KMS-11 (cell line): ENCODE measurements around the gene ABCG5.

Source experiments
- H2AFZ ChIP-seq: fragments of 200-600 bp; sonication (generic); 2 replicates; pipeline ENCODE4 v1.6.1; 2016; ENCODE audit warnings: antibody characterized with exemption, mixed run types, low read depth
- H3K27ac ChIP-seq: fragments of 200-600 bp; sonication (generic); 2 replicates; pipeline ENCODE4 v1.6.1; 2016; ENCODE audit warnings: mild to moderate bottlenecking, mixed run types
- H3K27me3 ChIP-seq: fragments of 200-600 bp; sonication (generic); 2 replicates; pipeline ENCODE4 v1.6.1; 2017; ENCODE audit warnings: mild to moderate bottlenecking, low read depth, mixed run types, moderate library complexity; ENCODE audit not compliant: insufficient read depth
- H3K36me3 ChIP-seq: fragments of 200-600 bp; sonication (generic); 2 replicates; pipeline ENCODE4 v1.6.1; 2017; ENCODE audit warnings: mild to moderate bottlenecking, mixed run types; ENCODE audit not compliant: insufficient read depth
- H3K4me1 ChIP-seq: fragments of 200-600 bp; sonication (generic); 2 replicates; pipeline ENCODE4 v1.6.1; 2016; ENCODE audit warnings: mild to moderate bottlenecking, low read depth, mixed run types; ENCODE audit not compliant: poor library complexity, severe bottlenecking
- H3K4me2 ChIP-seq: fragments of 200-600 bp; sonication (generic); 2 replicates; pipeline ENCODE4 v1.7.0; 2016; ENCODE audit warnings: mild to moderate bottlenecking, mixed run types
- H3K4me3 ChIP-seq: fragments of 200-600 bp; sonication (generic); IDR thresholded peaks from 2 replicates; pipeline ENCODE4 v1.6.1; 2017; ENCODE audit warnings: low read depth, low read length, mixed read lengths; ENCODE audit not compliant: insufficient read depth
- H3K79me2 ChIP-seq: fragments of 200-600 bp; sonication (generic); 2 replicates; pipeline ENCODE4 v1.6.1; 2016; ENCODE audit warnings: low read depth, mixed run types; ENCODE audit not compliant: insufficient read depth
- H3K9ac ChIP-seq: fragments of 200-600 bp; sonication (generic); 2 replicates; pipeline ENCODE4 v1.6.1; 2016; ENCODE audit warnings: mild to moderate bottlenecking, mixed run types
- H4K20me1 ChIP-seq: fragments of 200-600 bp; sonication (generic); 2 replicates; pipeline ENCODE4 v1.6.1; 2016; ENCODE audit warnings: mild to moderate bottlenecking, mixed run types; ENCODE audit not compliant: insufficient read depth
- TF ChIP-seq, protein P1 (sequence below): fragments of 200-600 bp; sonication (generic); conservative IDR thresholded peaks from 2 replicates; pipeline ENCODE4 v1.6.1; 2017; ENCODE audit warnings: low read depth, mild to moderate bottlenecking, antibody characterized with exemption, low read length, moderate library complexity, mixed read lengths

ABCG5 gene

DNA sequence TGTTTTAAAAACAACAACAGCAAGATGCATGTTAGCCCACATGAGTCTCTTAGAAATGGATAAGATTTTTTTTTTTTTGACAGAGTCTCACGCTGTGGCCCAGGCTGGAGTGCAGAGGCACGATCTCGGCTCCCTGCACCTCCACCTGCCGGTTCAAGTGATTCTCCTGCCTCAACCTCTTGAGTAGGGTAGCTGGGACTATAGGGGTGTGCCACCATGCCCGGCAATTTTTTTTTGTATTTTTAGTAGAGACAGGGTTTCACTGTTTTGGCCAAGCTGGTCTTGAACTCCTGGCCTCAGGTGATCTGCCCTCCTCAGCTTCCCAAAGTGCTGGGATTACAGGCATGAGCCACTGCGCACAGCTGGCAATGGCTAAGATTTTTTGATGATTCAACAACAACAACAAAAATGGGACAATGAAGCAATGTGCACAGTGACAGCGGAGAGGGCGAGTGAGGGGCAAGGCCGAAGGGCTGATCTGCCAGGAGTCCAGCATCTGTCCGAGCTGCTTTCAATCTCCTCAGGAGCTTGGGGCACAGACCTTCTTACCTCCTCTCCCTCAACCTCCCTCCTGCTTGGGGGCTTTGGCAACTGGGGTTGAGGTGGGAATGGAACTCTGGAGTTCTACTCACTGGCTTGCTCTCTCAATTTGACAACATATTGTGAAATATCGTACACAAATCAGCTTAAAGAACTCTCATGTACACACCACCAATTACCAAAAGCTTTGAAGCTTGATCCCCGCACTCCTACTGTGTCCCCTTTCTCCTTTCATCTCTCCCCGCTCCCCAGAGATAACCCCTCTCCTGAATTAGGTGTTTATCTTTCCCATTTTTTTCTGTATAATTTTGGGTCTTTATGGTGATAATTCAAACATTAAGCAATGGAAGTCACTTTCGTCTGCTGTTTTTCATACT lies 3.6 kb upstream of the ABCG5 start:
- no peak overlapping the region for H3K4me2 ChIP-seq
- no peaks in the 10 kb centered on the region for H4K20me1 ChIP-seq
- H3K9ac ChIP-seq: no peak overlapping the region
- H3K27ac ChIP-seq: no peak overlapping the region
- no peaks in the 10 kb centered on the region for H3K79me2 ChIP-seq
- TF ChIP-seq, protein P1, sequence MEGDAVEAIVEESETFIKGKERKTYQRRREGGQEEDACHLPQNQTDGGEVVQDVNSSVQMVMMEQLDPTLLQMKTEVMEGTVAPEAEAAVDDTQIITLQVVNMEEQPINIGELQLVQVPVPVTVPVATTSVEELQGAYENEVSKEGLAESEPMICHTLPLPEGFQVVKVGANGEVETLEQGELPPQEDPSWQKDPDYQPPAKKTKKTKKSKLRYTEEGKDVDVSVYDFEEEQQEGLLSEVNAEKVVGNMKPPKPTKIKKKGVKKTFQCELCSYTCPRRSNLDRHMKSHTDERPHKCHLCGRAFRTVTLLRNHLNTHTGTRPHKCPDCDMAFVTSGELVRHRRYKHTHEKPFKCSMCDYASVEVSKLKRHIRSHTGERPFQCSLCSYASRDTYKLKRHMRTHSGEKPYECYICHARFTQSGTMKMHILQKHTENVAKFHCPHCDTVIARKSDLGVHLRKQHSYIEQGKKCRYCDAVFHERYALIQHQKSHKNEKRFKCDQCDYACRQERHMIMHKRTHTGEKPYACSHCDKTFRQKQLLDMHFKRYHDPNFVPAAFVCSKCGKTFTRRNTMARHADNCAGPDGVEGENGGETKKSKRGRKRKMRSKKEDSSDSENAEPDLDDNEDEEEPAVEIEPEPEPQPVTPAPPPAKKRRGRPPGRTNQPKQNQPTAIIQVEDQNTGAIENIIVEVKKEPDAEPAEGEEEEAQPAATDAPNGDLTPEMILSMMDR: no peak
- no peaks in the 10 kb centered on the region for H3K27me3 ChIP-seq
- H3K36me3 ChIP-seq: no peaks in the 10 kb centered on the region
- no peak overlapping the region for H2AFZ ChIP-seq
- no peaks in the 10 kb centered on the region for H3K4me1 ChIP-seq
- H3K4me3 ChIP-seq: no peak overlapping the region

DNA sequence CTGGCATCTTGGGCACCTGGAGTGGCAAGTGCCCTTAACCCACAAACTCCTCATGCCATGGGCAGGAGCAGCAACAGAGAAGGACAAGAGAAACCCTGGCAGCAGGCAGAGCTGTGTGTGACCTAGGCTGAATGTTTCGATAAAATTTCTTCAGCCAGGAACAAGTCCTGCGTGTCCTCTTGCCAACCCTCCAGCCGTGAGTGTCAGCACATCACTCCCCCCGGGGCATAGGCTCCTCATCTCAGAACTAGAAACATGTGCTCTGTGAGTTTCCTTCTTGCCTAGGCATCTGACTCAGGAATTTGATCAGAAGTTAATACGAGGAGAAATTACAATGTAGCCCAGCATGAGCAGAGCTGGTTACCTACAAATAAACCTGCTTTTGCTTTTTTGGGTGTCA lies 2.3 kb upstream of the ABCG5 start:
- no peaks in the 10 kb centered on the region for H3K27me3 ChIP-seq
- H3K4me1 ChIP-seq: no peaks in the 10 kb centered on the region

DNA sequence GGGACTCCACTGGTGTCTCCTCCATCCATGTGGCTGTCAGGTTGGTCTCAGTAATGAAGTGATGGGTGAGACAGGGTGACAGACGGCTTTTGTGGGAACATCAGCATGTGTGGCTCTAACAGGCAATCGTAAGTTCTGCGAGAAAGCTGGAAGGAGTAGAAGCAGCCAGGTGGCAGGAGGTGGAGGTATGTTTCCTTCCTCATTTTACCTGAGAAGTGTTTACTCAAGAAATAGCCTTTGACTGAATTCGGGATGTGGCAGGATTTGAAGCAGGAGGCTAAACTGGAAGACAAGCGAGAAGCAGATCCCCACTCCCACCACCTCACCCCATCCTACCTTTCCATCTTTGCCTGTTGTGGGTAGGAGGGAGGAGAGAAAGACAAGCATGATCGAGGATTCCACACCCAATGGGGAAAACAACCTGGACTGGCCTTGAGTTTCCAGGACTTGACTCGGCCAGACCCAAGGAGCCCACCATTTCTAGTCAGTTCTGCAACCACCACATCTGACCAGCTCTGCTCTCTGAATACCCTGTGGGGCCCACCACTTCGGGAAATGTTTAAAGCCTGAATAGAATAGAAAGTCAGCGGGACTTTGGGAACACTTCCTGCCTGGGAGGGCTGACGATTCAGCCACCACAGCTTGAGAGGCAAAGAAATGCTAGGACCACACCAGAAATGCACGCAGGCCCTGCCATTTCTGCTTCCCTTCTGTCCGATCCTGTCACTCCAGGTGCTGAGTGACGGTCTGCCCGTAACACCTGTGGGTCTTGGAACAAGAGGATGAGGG lies 1.3 kb upstream of the ABCG5 start:
- Histone ChIP-seq H3K4me3 (no peak overlapping the region), H3K79me2 (no peaks in the 10 kb centered on the region), H3K4me1 (no peaks in the 10 kb centered on the region), H3K27ac (no peak overlapping the region), H3K4me2 (no peak overlapping the region), H3K27me3 (no peaks in the 10 kb centered on the region), H3K9ac (no peak overlapping the region), H3K36me3 (no peaks in the 10 kb centered on the region), H2AFZ (no peak overlapping the region), H4K20me1 (no peaks in the 10 kb centered on the region)
- TF ChIP-seq, protein P1: no peak

More for the DNA sequence above, 2.3 kb upstream of the ABCG5 start:
- Histone ChIP-seq H3K4me3 (no peak overlapping the region), H2AFZ (no peak overlapping the region), H3K4me2 (no peak overlapping the region), H3K27ac (no peak overlapping the region), H3K9ac (no peak overlapping the region), H3K36me3 (no peaks in the 10 kb centered on the region), H4K20me1 (no peaks in the 10 kb centered on the region), H3K79me2 (no peaks in the 10 kb centered on the region)
- TF ChIP-seq, protein P1: no peak

DNA sequence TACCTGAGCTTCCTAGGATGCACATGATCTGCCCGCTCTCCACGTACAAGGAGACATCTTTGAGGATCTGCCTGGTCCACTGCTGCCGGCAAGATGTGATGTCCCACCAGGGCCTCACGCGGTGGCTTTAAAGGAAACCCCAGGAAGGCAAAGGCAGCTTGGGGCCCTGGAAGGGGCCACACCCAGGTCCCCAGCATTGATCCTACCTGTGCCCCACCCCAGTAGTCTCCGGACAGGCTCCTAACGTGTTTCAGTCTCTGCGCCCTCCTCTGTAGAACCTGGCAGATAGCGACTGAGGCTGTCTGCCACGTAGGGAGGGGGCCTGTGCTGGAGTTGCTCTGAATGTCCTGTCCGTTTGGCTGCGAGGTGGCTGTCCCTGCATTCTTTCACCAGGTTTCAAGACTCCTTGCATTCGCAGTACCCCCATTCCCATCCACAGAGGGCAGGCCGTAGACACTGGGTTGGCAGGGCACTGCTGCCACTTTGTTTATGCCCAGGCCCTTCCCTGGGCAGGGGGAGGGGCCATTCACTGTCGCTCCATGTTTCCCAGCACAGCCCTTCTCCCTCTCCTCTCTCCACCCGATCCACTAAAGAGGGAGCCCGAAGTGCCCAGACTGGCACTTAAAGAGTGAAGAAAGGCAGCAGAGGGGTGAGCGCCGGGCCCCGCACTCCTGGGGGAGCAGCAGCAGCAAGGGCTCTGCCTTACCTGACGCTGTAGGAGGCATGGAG lies 644 bp downstream of the ABCG5 start:
- H3K9ac ChIP-seq: no peak overlapping the region
- H3K27me3 ChIP-seq: no peaks in the 10 kb centered on the region
- H3K4me3 ChIP-seq: no peak overlapping the region
- TF ChIP-seq, protein P1: no peak
- no peak overlapping the region for H3K4me2 ChIP-seq
- H4K20me1 ChIP-seq: no peaks in the 10 kb centered on the region
- H3K27ac ChIP-seq: no peak overlapping the region
- H2AFZ ChIP-seq: no peak overlapping the region
- no peaks in the 10 kb centered on the region for H3K4me1 ChIP-seq
- H3K79me2 ChIP-seq: no peaks in the 10 kb centered on the region
- H3K36me3 ChIP-seq: no peaks in the 10 kb centered on the region
